HepG2 (cell line): ENCODE data around the gene GRB7. TPM values are rescaled to one million over a fixed set of nuclear protein-coding genes. Genes with fewer than 3 reads are reported as not detected.

ENCODE experiments used
- GATA4 ChIP-seq: sonication (generic); IDR thresholded peaks from 2 replicates; pipeline ENCODE4 v1.6.1; 2016; ENCODE audit warnings: antibody characterized with exemption, low read depth, borderline replicate concordance
- MLXIP ChIP-seq: sonication (generic); formaldehyde crosslinking; IDR thresholded peaks from 2 replicates; pipeline ENCODE4 v1.9.0; 2021; ENCODE audit warnings: missing genetic modification reagents, borderline replicate concordance
- REST ChIP-seq, 2 experiments: IDR thresholded peaks; 2 replicates each; pipeline ENCODE4 v1.6.1; 2011 to 2012; ENCODE audit warnings: low read length in 2 of 2, borderline replicate concordance in 1 of 2, low read depth in 1 of 2, mild to moderate bottlenecking in 1 of 2, moderate library complexity in 1 of 2
- RFXAP ChIP-seq: sonication (generic); formaldehyde crosslinking; IDR thresholded peaks from 2 replicates; pipeline ENCODE4 v1.4.0; 2020; ENCODE audit warnings: missing genetic modification reagents, borderline replicate concordance
- TCF12 ChIP-seq, 2 experiments: fragments of 450-650 bp in 1 of 2; sonication (generic) in 1 of 2; formaldehyde crosslinking in 1 of 2; IDR thresholded peaks; 2 replicates each; pipeline versions ENCODE4 v1.6.1 to v1.8.0; 2017 to 2022; ENCODE audit warnings: antibody characterized with exemption in 1 of 2, mild to moderate bottlenecking in 1 of 2, missing genetic modification reagents in 1 of 2, moderate library complexity in 1 of 2
- ZNF264 ChIP-seq: sonication (generic); formaldehyde crosslinking; IDR thresholded peaks from 2 replicates; pipeline ENCODE4 v1.4.0; 2020; ENCODE audit warnings: missing genetic modification reagents
- polyA plus RNA-seq, 8 experiments: library from polyadenylated mRNA; depleted of rRNA in 3 of 8; stranded (reverse) in 7 of 8; unstranded in 1 of 8; fragments of >200 nt; fragmentation: Illumina TruSeq in 4 of 8; extraction: Trizol in 4 of 8; gene quantifications; 2 replicates each; pipeline versions ENCODE4 v1.2.1 to v1.2.3, GENCODE V29; 2011 to 2016; ENCODE audit warnings: low read depth in 4 of 8, missing spikeins in 1 of 8, mixed read lengths in 1 of 8; ENCODE audit not compliant: insufficient read depth in 1 of 8
- total RNA-seq, 5 experiments: library from RNA; depleted of rRNA; stranded (reverse); fragments of >200 nt; fragmentation: Illumina TruSeq; extraction: Trizol; gene quantifications; 2 replicates each; pipeline ENCODE4 v1.2.3, GENCODE V29; 2016; ENCODE audit warnings: low read depth in 1 of 5

The GRB7 gene
- total and polyA plus RNA-seq, 2 of the 13 experiments (the other 11 are each of a cell fraction or from before 2014, with no cell fraction given), result 60.2 to 77.7 TPM

- TF ChIP-seq MLXIP, result no peak
- no peak for TF ChIP-seq ZNF264 (CRISPR knock-in tag)
- no peak for TF ChIP-seq GATA4
- no peak for TF ChIP-seq REST (IDR thresholded peaks at IDR 0.05; ENCODE audit: borderline replicate concordance in 1 of 2, low read depth in 1 of 2, low read length in 2 of 2)
- no peak for TF ChIP-seq TCF12 (IDR thresholded peaks at IDR 0.05)
- TF ChIP-seq TCF12 (CRISPR knock-in tag; IDR thresholded peaks at IDR 0.05), result no peak
- no peak for TF ChIP-seq RFXAP
Observed at GRCh38 chr17:39777534-39778365, 40.0 kb downstream of the GRB7 start (continued).
